ENCODE measurements around the gene OPN1MW3. TPM values are rescaled to one million over a fixed set of nuclear protein-coding genes. Genes with fewer than 3 reads are reported as not detected.
A peak's percentile ranks its signal among the peaks of the same experiment; 100 is the strongest.
"Not testable (repeated sequence)": the region's sequence is repeated elsewhere in the genome, so short reads cannot be mapped to it uniquely, and the experiment has no call there.

Gene OPN1MW3
- total RNA-seq, 1 experiment from 2014 or later, result not detected

- DNase-seq (ENCODE audit: low read depth), result no peak
Measured at GRCh38 chrX:154295664-154296310, 38.4 kb downstream of the OPN1MW3 start, which contains the start of gene TKTL1. TSS of gene TKTL1 (plus strand) at chrX:154295795. CDS start at chrX:154295860, 65 bp downstream.

GRCh38 chrX:154296731-154297130 is 39.3 kb downstream of the OPN1MW3 start:
- no peak for DNase-seq (ENCODE audit: low read depth)

GRCh38 chrX:154298312-154298711 is 40.9 kb downstream of the OPN1MW3 start:
- DNase-seq (ENCODE audit: low read depth), result no peak

GRCh38 chrX:154300816-154301215 is 43.4 kb downstream of the OPN1MW3 start:
- no peak for DNase-seq (ENCODE audit: low read depth)

- DNase-seq (ENCODE audit: low read depth), result not testable (repeated sequence)
Measured at GRCh38 chrX:154302998-154303397, 45.6 kb downstream of the OPN1MW3 start.

- DNase-seq (ENCODE audit: low read depth), result no peak
Measured at GRCh38 chrX:154303476-154303875, 46.1 kb downstream of the OPN1MW3 start.

GRCh38 chrX:154304846-154305245 is 47.5 kb downstream of the OPN1MW3 start:
- no peak for DNase-seq (ENCODE audit: low read depth)

GRCh38 chrX:154305541-154306205 is 48.3 kb downstream of the OPN1MW3 start:
- no peak for DNase-seq (ENCODE audit: low read depth)

GRCh38 chrX:154307202-154307601 is 49.8 kb downstream of the OPN1MW3 start:
- DNase-seq (ENCODE audit: low read depth), result no peak

GRCh38 chrX:154308108-154308946 is 50.9 kb downstream of the OPN1MW3 start:
- peak; percentile 27 for DNase-seq (ENCODE audit: low read depth)

- DNase-seq (ENCODE audit: low read depth), result no peak
Measured at GRCh38 chrX:154309041-154309775, 51.8 kb downstream of the OPN1MW3 start.

GRCh38 chrX:154310616-154311536 is 53.5 kb downstream of the OPN1MW3 start:
- no peak for DNase-seq (ENCODE audit: low read depth)

- no peak for DNase-seq (ENCODE audit: low read depth)
Measured at GRCh38 chrX:154312116-154312515, 54.7 kb downstream of the OPN1MW3 start.

- no peak for DNase-seq (ENCODE audit: low read depth)
Measured at GRCh38 chrX:154313147-154313546, 55.8 kb downstream of the OPN1MW3 start.

- DNase-seq (ENCODE audit: low read depth), result no peak
Measured at GRCh38 chrX:154315416-154315815, 58.0 kb downstream of the OPN1MW3 start.

GRCh38 chrX:154317391-154317995 is 60.1 kb downstream of the OPN1MW3 start:
- no peak for DNase-seq (ENCODE audit: low read depth)

GRCh38 chrX:154320406-154320805 is 63.0 kb downstream of the OPN1MW3 start:
- no peak for DNase-seq (ENCODE audit: low read depth)

All from HT1080 (cell line).